Astrocyte of the spinal cord (primary cell): Measurements from ENCODE around the gene CEP152.
A peak's percentile ranks its signal among the peaks of the same experiment; 100 is the strongest.

Experiments used
- DNase-seq: peaks from one replicate; pipeline ENCODE4 v3.0.0; 2011; ENCODE audit warnings: low read depth, low spot score
- H3K4me3 ChIP-seq: 2 replicates; pipeline ENCODE4 v1.5.1; 2011; ENCODE audit warnings: low read depth, mild to moderate bottlenecking, low read length, moderate library complexity
- CTCF ChIP-seq: IDR thresholded peaks from 2 replicates; pipeline ENCODE4 v1.5.1; 2012; ENCODE audit warnings: low read depth, mild to moderate bottlenecking, low read length, inconsistent platforms
- in situ Hi-C: cut with HindIII; loops from 2 replicates; pipeline ENCODE4 v1.10.0; 2017; ENCODE audit warnings: low sequenced_read_pairs

The CEP152 gene

DNA sequence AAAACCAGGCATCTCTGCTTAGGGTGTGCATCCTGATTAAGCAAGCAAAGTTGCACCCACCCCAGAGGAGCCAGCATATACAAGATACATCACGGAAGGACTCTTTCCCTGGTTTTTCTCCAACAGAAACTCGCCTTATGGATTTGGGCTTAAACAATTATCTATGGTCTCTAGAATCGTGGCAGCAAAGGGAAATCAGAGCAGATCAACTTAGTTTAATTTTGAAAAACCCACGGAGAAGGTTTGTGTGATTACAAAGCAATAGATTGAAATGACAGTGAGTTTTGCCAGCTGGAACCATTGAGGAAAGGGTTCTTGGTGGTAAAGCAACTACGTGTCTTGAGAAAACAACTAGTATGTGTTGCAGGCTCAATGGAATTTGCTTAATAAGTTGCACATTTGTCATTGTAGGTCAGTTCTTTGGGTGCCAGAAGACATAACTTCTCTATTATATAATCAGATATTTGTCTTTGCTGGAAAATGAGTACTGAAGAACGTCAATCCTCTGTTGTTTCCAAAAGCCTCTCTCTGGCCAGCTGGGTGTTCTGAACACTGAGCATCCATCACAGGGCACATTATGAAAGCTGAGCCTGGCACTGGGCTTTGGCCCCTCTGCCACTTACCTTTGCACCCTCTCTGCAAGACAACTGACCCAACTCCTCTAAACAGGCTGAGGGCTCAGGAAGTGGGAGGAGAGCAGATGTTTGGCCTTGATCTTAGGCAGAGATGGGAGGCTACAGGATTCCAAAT, 89.6 kb downstream of the CEP152 start:
- DNase-seq, result peak; percentile 12
- TF ChIP-seq CTCF, result no peak
- H3K4me3 ChIP-seq, result no peak overlapping the region
- in situ Hi-C loops, result no loop called here

- no peak overlapping the region for H3K4me3 ChIP-seq
- no peak for DNase-seq
- in situ Hi-C loops, result no loop called here
- TF ChIP-seq CTCF, result no peak
Observed at GRCh38 chr15:48720646-48721045, 90.2 kb downstream of the CEP152 start.

DNA sequence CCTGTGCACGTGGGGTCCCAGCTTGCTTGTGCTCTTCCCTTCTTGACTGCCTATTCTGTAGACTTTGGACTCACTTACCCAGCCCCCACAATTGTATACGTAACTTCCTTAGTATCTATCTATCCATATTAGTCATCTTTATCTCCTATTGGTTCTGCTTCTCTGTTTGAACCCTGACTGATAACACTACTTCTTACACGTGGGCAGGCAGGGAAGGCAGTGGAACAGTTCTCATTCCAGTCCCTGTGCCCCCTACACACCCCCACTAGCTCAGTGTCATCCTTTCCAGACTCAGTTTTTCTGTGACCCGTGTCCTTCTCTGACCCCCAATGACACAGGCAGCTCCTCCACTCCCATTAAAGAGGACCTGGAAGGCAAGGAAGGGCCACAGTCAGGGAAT, 91.2 kb downstream of the CEP152 start:
- no peak for TF ChIP-seq CTCF
- no peak overlapping the region for H3K4me3 ChIP-seq
- no peak for DNase-seq
- in situ Hi-C loops, result no loop called here

DNA sequence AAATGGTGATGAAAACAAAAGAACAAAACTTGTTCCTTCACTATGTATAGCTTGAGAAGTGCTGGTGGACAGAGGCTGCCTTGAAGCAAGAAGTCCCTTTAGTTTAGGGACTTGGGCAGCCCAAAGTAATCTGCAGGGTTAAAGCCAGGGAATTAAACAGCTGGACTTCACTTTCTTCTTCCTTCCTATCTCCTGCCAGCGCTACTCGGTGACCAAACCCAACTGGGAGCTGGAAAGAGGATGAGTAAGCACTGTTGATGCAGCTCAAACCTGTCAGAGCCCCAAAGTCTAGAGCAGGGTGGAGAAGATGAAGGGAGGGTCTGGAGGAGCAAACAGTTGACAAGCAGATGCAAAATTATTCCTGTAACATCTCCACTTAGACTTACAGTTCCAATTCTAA, 92.2 kb downstream of the CEP152 start:
- no peak for TF ChIP-seq CTCF
- H3K4me3 ChIP-seq, result no peak overlapping the region
- DNase-seq, result peak; percentile 25
- in situ Hi-C loops, result no loop called here

DNA sequence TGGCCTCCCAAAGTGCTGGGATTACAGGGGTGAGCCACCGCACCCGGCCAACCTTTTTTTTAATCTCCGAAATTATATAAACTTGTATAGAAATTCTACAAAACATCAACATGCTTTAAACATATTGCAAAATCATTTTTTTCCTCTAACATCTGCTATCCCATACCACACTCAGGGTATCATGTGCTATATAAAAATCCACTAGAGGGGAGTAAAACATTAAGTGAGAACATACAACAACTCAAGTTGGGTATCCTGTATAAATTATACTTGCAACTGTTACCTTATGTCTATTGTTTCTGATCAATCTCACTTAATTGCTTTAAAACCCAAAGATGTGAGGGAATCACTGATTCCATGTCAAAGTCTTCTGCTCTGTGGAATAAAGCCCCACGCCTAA, 93.4 kb downstream of the CEP152 start:
- DNase-seq, result peak; percentile 33
- H3K4me3 ChIP-seq, result no peak overlapping the region
- in situ Hi-C loops, result no loop called here
- peak; percentile 21 for TF ChIP-seq CTCF

DNA sequence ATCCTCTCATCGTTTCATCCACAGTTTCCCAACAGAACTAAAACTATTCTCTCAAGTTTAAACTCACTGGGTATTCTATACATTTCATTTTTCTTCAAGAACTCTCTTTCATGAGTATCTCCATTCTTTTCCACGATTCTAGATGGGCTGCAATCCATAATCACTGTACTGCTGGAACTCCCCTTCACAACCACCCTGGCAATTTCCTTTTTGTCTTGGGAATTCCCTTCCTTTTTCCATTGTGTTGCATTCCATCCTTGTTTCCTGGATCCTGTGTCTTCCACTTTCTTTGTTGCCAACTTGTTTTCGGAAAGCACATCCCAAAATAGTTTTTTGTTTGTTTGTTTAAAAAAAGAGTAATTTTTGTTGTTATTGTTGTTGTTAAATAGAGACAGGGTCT, 98.3 kb downstream of the CEP152 start:
- no peak for DNase-seq
- in situ Hi-C loops, result no loop called here

More for the DNA sequence above, 98.3 kb downstream of the CEP152 start:
- H3K4me3 ChIP-seq, result no peak overlapping the region
- no peak for TF ChIP-seq CTCF
